GM20000 (cell line): ENCODE results near the gene GUCY2C.

Experiments used
- DNase-seq: peaks from one replicate; pipeline ENCODE4 v3.0.0; 2012; ENCODE audit warnings: low spot score
- CTCF ChIP-seq: IDR thresholded peaks from 2 replicates; pipeline ENCODE4 v1.5.1; 2012; ENCODE audit warnings: mild to moderate bottlenecking, control low read depth; ENCODE audit errors: extremely low read depth, missing control alignments

The GUCY2C gene

DNA sequence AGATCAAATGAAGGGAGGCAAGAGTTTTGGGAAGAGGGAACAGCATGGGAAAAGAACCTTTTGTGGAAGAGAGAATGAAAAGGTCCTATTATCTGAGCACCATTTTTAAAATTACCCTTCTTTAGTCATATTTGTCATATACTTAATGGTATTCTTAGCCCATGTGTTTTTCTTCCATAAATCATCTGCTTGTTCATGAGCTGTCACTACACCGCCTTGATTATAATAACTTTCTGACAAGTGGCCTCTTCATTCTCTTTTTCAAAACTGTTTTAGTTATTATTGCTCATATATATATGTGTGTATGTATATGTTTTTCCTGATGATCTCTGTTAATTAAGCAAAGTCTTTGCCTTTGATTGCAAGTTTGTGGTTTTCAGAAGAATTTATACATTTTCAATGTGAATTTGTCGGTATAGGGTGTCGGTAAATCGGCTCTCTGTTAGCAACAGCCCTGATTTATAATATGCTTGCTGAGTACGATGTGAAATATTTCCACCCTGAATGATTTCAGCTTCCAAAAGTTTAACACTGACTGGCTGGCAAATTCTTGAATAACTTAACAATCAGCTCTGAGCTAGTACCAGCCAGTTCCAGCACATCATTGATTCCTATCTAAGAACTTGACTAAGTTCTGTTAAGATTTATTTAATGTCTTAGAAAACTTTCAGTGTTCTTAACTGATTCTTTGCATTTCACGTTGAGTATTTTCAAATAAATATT lies 49.2 kb downstream of the GUCY2C start:
- no peak for TF ChIP-seq CTCF
- no peak for DNase-seq

GRCh38 chr12:14643251-14643650 lies 53.1 kb downstream of the GUCY2C start:
- DNase-seq = no peak
- no peak for TF ChIP-seq CTCF

GRCh38 chr12:14638066-14638465 lies 58.3 kb downstream of the GUCY2C start:
- TF ChIP-seq CTCF = no peak
- DNase-seq = no peak

DNA sequence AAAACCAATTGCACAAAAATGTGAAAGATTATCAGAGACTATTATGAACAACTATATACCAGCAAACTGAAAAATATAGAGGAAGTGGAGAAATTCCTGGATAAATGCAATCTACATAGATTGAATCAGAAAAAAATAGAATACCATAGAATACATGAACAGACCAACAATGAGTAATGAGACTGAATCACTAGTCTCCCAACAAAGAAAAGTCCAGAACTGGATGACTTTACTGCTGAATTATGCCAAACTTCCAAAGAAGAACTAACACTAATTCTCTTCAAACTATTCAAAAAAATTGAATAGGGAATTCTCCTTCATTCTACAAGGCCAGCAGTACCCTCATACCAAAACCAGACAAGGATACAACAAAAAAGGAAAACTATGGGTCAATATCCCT lies 60.6 kb downstream of the GUCY2C start:
- DNase-seq = no peak
- TF ChIP-seq CTCF = no peak

DNA sequence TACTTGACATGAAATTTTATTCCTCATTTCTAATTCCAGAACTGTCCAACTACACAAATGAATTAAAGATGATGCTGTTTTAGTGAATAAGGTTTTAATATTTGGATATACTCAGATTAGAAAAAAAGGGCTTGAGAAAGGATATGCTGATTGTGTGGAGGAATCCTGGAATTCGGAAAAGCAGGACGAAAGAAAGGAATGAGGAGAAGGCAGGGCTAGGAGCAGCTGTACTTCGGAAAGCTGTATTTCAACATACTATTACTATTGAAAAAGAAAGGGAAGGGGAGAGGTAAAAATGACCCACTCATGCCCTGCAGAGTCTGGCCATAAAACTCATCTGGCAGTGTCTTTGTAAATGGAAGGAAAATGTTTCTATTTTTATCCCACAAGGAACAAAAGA lies 65.6 kb downstream of the GUCY2C start:
- no peak for DNase-seq
- no peak for TF ChIP-seq CTCF

DNA sequence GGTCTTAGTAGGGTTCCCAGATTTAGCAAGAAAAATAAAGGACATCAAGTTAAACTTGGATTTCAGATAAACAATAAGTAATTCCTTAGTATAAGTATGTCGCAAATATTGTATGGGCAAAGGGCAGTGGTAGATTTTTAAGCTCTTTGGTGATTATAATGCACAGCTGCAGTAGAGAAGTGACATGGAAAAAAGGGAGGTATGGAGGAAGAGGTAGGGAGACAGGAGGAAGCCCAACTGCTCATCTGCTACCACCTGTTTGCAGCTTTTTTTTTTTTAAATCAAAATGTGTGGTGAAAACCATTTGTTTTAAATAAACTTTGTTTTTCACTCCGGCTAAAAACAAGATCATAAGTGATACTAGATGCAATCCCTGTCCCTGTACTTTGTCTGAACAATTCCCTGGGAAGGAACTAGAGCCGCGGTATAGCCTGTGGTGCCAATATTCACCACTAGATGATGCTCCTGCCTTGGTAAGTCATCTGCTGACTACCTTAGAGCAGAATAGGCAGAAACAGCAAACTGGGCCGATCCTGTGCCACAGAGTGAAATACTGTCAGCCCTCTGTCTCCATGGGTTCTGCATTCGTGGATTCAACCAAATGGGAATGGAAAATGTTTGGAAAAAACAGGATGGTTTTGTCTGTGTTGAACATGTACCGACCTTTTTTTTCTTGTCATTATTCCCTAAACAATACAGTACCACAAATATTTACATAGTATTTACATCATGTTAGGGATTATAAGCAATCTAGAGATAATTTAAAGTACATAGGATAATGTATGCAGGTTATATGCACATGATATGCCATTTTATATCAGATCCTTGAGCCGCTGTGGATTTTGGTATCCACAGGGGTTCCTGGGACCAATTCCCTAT lies 66.3 kb downstream of the GUCY2C start:
- peak; percentile 54 for DNase-seq

More for the DNA sequence above, 66.3 kb downstream of the GUCY2C start:
- TF ChIP-seq CTCF = peak; percentile 93
